Epithelial cell of proximal tubule (primary cell): ENCODE measurements around the gene CKAP2L. TPM values are rescaled to one million over a fixed set of nuclear protein-coding genes. Genes with fewer than 3 reads are reported as not detected.

Source experiments
- DNase-seq: peaks from one replicate; pipeline ENCODE4 v3.0.0-alpha.2; 2011; ENCODE audit warnings: low read depth
- H3K4me3 ChIP-seq: 2 replicates; pipeline ENCODE4 v1.5.1; 2011; ENCODE audit warnings: low read depth, mild to moderate bottlenecking, low read length
- total RNA-seq: library from RNA; depleted of rRNA; stranded (reverse); fragments of >200 nt; gene quantifications from 2 replicates; pipeline ENCODE4 v1.2.3, GENCODE V29; 2015
- TF ChIP-seq, protein P1 (sequence below): conservative IDR thresholded peaks from 2 replicates; pipeline ENCODE4 v1.5.1; 2012; ENCODE audit warnings: low read depth, mild to moderate bottlenecking, low read length

Gene CKAP2L
- total RNA-seq, 1 donor from 2014 or later, result 23.4 TPM

DNA sequence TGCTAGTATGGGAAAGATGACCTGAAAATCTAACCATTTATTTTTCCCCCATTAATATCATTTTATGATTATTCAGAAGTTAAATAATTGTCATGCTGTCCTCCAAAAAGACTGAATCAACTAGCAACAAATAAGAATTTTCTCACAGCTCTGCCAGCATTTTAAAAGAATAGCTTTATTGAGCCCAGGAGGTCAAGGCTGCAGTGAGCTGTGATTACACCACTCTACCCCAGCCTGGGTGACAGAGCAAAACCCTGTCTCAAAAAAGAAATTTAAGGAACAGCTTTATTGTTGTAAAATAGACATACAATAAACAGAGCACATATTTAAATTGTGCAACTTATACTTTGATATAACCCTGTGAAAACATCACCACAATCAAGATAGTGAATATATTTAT is 44.7 kb upstream of the CKAP2L start:
- TF ChIP-seq, protein P1, sequence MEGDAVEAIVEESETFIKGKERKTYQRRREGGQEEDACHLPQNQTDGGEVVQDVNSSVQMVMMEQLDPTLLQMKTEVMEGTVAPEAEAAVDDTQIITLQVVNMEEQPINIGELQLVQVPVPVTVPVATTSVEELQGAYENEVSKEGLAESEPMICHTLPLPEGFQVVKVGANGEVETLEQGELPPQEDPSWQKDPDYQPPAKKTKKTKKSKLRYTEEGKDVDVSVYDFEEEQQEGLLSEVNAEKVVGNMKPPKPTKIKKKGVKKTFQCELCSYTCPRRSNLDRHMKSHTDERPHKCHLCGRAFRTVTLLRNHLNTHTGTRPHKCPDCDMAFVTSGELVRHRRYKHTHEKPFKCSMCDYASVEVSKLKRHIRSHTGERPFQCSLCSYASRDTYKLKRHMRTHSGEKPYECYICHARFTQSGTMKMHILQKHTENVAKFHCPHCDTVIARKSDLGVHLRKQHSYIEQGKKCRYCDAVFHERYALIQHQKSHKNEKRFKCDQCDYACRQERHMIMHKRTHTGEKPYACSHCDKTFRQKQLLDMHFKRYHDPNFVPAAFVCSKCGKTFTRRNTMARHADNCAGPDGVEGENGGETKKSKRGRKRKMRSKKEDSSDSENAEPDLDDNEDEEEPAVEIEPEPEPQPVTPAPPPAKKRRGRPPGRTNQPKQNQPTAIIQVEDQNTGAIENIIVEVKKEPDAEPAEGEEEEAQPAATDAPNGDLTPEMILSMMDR, result no peak
- no peak for DNase-seq
- H3K4me3 ChIP-seq, result no peak overlapping the region

DNA sequence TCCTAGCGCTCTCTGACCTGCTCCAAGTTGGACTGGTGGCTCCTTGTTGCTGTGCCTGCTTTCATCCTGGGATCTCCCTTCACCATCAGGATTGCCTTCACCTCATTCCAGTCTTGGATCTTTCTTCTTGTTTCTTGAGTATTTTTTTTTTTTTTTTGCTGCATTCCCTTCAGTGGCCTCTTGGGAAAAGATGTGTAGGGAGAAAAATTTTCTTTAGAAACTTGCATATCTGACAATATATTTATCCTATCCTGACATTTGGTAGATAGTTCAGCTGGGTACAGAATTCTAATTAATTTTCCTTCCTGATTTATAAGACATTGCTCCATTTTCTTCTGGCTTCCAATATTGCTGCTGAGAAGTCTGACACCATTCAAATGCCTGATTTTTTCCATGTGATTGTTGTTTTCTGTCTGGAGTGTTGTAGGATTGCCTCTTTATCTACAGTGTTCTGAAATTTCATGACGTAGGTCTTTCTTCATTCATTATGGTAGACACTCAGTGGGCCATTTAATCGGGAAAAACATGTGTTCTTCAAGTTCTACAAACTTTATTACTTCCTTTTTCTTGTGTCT is 42.9 kb upstream of the CKAP2L start:
- no peak overlapping the region for H3K4me3 ChIP-seq
- TF ChIP-seq, protein P1, result peak; percentile 28
- DNase-seq, result no peak

DNA sequence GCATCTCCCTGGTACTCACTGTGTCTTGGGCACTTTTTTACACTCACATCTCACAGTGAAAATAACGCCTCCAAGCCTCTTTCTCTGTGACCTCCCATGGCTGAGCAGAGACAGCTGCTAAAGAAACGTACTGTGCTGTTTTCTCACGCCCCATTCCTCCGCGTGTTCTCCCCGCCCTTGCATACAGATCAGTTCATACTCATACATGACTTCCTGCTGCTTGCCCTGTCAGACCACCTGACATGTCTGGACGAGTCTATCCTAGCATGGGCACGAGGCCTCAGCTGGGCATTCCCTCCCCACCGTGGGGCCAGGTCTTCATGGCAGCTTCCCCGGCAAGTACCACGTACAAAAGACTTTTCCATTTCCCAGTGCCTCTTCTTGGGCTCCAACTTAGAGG is 41.1 kb upstream of the CKAP2L start:
- DNase-seq, result no peak
- no peak overlapping the region for H3K4me3 ChIP-seq
- TF ChIP-seq, protein P1, result no peak

DNA sequence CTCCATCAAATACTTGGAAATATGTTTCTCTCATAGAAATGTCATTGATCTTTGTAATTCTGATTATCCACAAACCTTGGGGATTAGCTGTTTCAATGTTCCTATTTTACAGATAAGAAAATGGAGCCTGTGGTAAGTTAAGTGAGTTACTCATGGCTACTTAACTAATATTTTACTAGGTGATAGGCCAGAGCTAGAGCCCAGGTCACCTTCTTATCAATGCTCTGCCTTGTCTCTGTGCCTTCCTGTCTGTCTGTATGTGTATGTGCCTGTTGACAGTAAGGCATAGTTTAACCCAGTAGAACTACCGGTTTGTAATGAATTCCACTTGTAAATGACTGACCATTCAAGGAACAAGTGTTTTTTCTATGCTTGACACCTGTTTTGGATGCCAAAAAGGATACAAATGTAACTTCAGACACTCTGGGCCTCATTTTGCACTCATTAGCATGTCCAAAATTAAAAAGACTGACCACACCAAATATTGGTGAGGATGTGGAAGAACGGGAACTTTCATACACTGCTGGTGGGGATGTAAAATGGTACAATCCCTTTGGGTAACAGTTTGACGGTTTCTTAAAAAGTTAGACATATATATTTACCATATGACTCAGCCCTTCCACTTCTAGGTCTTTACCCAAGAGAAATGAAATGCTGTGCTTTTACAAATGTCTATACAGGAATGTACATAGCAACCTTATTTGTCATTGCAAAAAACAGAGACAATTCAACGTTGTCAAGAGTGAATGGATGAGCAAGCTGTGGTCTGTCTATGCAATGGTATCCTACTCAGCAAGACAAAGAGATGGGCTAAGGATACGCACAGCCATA is 39.5 kb upstream of the CKAP2L start:
- no peak overlapping the region for H3K4me3 ChIP-seq
- no peak for DNase-seq

DNA sequence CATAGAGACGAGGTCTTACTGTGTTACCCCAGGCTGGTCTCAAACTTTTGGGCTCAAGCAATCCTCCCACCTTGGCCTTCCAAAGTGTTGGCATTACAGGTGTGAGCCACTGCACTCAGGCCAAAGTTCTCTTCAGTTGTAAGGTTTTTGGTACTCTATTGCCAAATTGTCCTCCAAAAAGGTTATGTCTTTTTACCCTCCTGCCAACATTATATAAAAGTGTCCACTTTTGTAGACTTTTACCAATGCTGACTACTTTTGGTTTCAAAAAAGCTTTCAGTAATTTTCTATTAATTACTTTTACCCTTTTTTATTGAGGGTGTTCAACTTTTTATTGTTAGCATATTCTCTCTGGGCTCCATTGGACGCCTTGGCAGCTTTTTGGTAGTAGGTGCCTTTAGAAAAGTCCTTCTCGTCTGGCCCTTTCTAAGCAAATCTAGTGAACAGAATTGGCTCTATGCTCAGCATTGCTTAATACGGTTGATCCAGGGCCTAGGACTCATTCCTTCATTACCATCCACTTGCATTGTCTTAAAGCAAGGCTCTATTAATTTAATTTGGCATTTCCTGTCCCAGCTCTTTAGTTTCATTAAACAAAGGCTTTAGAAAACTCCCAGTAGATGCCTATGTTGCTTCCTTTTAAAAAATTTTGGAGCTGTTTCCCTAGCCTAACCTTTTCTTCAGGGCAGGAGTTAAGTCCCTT is 36.6 kb upstream of the CKAP2L start:
- no peak overlapping the region for H3K4me3 ChIP-seq
- TF ChIP-seq, protein P1, result no peak
- no peak for DNase-seq

More for the DNA sequence above, 39.5 kb upstream of the CKAP2L start:
- TF ChIP-seq, protein P1, result no peak

DNA sequence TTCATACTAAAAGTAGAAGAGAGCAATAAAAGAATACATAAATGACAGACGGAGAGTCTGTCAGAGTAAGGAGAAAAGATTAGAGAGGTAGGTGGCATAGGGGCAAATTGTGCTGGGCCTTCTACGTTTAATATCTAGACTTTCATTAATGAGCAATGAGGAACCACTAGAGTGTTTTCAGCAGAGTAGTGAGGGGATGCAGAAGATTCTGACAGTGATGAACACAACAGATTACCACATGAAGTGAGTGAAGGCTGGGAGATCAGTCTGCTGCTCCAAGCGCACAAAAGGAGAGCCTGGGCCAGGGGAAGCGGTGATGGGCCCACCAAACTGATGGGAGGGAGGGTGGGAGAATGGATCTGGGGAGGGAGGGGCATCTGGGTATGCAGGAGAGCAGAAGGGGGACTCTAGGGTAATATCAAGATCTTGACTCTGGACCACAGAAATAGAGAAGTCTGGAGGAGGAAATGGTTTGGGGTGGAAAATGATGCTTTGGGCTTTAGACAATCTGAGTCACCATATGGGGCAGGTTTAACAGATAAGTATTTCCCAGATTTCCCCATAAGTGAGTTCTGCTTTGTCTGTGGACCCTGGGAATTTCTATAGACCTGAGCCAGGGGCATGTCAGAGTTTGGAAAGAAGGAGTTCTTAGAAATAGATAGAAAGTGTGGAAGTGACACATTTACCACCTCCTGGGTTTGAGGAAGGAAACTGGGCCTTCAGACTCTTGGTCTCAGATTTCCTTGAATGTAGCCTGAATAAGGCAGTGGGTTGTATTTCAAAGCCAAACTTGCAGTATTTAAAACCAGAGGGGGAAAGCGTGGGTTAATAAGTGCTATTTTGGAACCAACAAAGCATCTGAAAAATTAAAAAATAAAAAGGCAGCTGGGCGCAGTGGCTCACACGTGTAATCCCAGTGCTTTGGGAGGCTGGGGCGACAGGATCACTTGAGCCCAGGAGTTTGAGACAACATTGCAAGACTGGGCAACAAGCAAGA is 34.9 kb upstream of the CKAP2L start:
- TF ChIP-seq, protein P1, result no peak
- DNase-seq, result no peak
- no peak overlapping the region for H3K4me3 ChIP-seq
